B cell (primary cell): Measurements from ENCODE around the gene PEDS1. TPM values are rescaled to one million over a fixed set of nuclear protein-coding genes. Genes with fewer than 3 reads are reported as not detected.
A peak's percentile ranks its signal among the peaks of the same experiment; 100 is the strongest.

Experiments used
- ATAC-seq: fragments of 200-7000 bp; cut with Tn5 transposase; one replicate; pipeline ENCODE4 v1.10.0; 2021; ENCODE audit warnings: low read depth, mild to moderate bottlenecking, moderate number of reproducible peaks, moderate library complexity
- CTCF ChIA-PET: fragments of 350-600 bp; sonication (Branson Sonifier 250); formaldehyde crosslinking; loops from one replicate; lab custom pipeline; 2021; ENCODE audit warnings: antibody characterized with exemption, inconsistent platforms; lab: Charles Lee
- POLR2A ChIA-PET: fragments of 350-600 bp; sonication (Branson Sonifier 250); formaldehyde crosslinking; loops from one replicate; lab custom pipeline; 2021; ENCODE audit warnings: antibody characterized with exemption; lab: Charles Lee
- DNase-seq: peaks from one replicate; pipeline ENCODE4 v3.0.0; 2013
- H2AFZ ChIP-seq: 2 replicates; pipeline ENCODE4 v1.6.1; 2012; ENCODE audit warnings: mild to moderate bottlenecking, low read depth, low read length; ENCODE audit not compliant: insufficient read depth, poor library complexity, severe bottlenecking
- H3K27ac ChIP-seq, 2 donors: 1 replicate in 1 of 2; 2 replicates in 1 of 2; pipeline ENCODE4 v1.5.1; 2012 to 2013; ENCODE audit warnings: low read length in 2 of 2, mild to moderate bottlenecking in 2 of 2, moderate library complexity in 1 of 2
- H3K27me3 ChIP-seq, 4 experiments: fragments of 200-600 bp in 1 of 4; sonication (generic) in 1 of 4; replicated peaks in 1 of 4; 1 replicate in 2 of 4; 2 replicates in 2 of 4; pipeline versions ENCODE4 v1.6.1 to v1.7.0; 2013 to 2016; ENCODE audit warnings: low read length in 3 of 4, mild to moderate bottlenecking in 2 of 4, mixed read lengths in 1 of 4, moderate library complexity in 1 of 4; ENCODE audit not compliant: insufficient read depth in 4 of 4, control insufficient read depth in 3 of 4; ENCODE audit errors: control extremely low read depth in 1 of 4
- H3K36me3 ChIP-seq, 2 experiments: replicated peaks in 1 of 2; 1 replicate in 1 of 2; 2 replicates in 1 of 2; pipeline versions ENCODE4 v1.6.1 to v1.7.1; 2013; ENCODE audit warnings: low read length in 1 of 2; ENCODE audit not compliant: insufficient read depth in 2 of 2, control insufficient read depth in 1 of 2; ENCODE audit errors: control extremely low read depth in 1 of 2, extremely low read depth in 1 of 2
- H3K4me1 ChIP-seq, 2 donors: fragments of 200-600 bp in 1 of 2; sonication (generic) in 1 of 2; 1 replicate in 1 of 2; 2 replicates in 1 of 2; pipeline versions ENCODE4 v1.5.1 to v1.6.1; 2013 to 2017; ENCODE audit warnings: low read length in 2 of 2; ENCODE audit not compliant: control insufficient read depth in 2 of 2, insufficient read depth in 2 of 2
- H3K4me2 ChIP-seq: replicated peaks from 2 replicates; pipeline ENCODE3; 2012; ENCODE audit warnings: mild to moderate bottlenecking, low read depth, low read length; ENCODE audit not compliant: poor library complexity, severe bottlenecking
- H3K4me3 ChIP-seq, 5 experiments: fragments of 200-600 bp in 1 of 5; sonication (generic) in 1 of 5; 1 replicate in 3 of 5; 2 replicates in 2 of 5; pipeline versions ENCODE4 v1.5.1 to v1.7.0; 2011 to 2016; ENCODE audit warnings: low read length in 4 of 5, mild to moderate bottlenecking in 4 of 5, low read depth in 2 of 5, control low read depth in 1 of 5, moderate library complexity in 1 of 5; ENCODE audit not compliant: insufficient read depth in 1 of 5; ENCODE audit errors: control extremely low read depth in 1 of 5, extremely low read depth in 1 of 5
- H3K79me2 ChIP-seq: fragments of 200-600 bp; sonication (generic); one replicate; pipeline ENCODE4 v1.6.0; 2016; ENCODE audit warnings: low read length; ENCODE audit not compliant: control insufficient read depth, insufficient read depth
- H3K9ac ChIP-seq: fragments of 200-600 bp; sonication (generic); 2 replicates; pipeline ENCODE4 v1.6.1; 2017; ENCODE audit warnings: mild to moderate bottlenecking, low read length, moderate library complexity
- H3K9me3 ChIP-seq, 3 donors: one replicate each; pipeline versions ENCODE4 v1.6.1 to v1.7.1; 2013; ENCODE audit warnings: low read length in 2 of 3; ENCODE audit not compliant: control insufficient read depth in 2 of 3, insufficient read depth in 1 of 3; ENCODE audit errors: control extremely low read depth in 1 of 3
- H4K20me1 ChIP-seq: 2 replicates; pipeline ENCODE4 v1.6.0; 2012; ENCODE audit warnings: mild to moderate bottlenecking, low read length; ENCODE audit not compliant: insufficient read depth, control insufficient read depth, poor library complexity, severe bottlenecking
- H3K27ac Mint-ChIP-seq: one replicate; pipeline ENCODE4 v1.8.0; 2021; ENCODE audit warnings: mixed read lengths
- H3K27me3 Mint-ChIP-seq: one replicate; pipeline ENCODE4 v1.8.0; 2021; ENCODE audit warnings: mixed read lengths
- H3K4me1 Mint-ChIP-seq: one replicate; pipeline ENCODE4 v1.8.0; 2021; ENCODE audit warnings: mixed read lengths
- H3K4me3 Mint-ChIP-seq: one replicate; pipeline ENCODE4 v1.8.0; 2021; ENCODE audit warnings: mixed read lengths
- H3K9me3 Mint-ChIP-seq: one replicate; pipeline ENCODE4 v1.8.0; 2022; ENCODE audit warnings: mixed read lengths; ENCODE audit not compliant: insufficient read depth
- CTCF ChIP-seq: fragments of 200-600 bp; IDR thresholded peaks from one replicate; pipeline ENCODE4 v1.8.0; 2022; ENCODE audit warnings: antibody characterized with exemption, mild to moderate bottlenecking
- EZH2 ChIP-seq: IDR thresholded peaks from 2 replicates; pipeline ENCODE4 v1.6.1; 2012; ENCODE audit warnings: borderline replicate concordance, low read depth, mild to moderate bottlenecking, moderate library complexity, low read length; ENCODE audit not compliant: insufficient read depth, poor library complexity, severe bottlenecking
- WGBS: methylation state at CpG from one replicate; pipeline ENCODE4 v1.1.5; 2013; ENCODE audit warnings: missing lambda C conversion rate; ENCODE audit not compliant: insufficient coverage; 5-methylcytosine and 5-hydroxymethylcytosine counted together
- intact Hi-C: fragments of 100-400 bp; cut with micrococcal nuclease; formaldehyde crosslinking; loops from one replicate; pipeline ENCODE4 v1.10.0; 2022
- polyA plus RNA-seq: library from polyadenylated mRNA; depleted of rRNA; stranded (reverse); fragments of >200 nt; gene quantifications from 2 replicates; pipeline ENCODE4 v1.2.3, GENCODE V29; 2012
- total RNA-seq, 2 donors: library from RNA; stranded (reverse); fragments of 120-200 nt in 1 of 2; gene quantifications; 1 replicate in 1 of 2; 2 replicates in 1 of 2; pipeline versions ENCODE4 v1.2.3 to v1.2.4, GENCODE V29; 2013 to 2022

Gene PEDS1
- total and polyA plus RNA-seq, 2 donors (not counting 1 experiment from before 2014, with no cell fraction given): 11.2 to 38.7 TPM

GRCh38 chr20:50165684-50166554 is 12.4 kb upstream of the PEDS1 start:
- Histone ChIP-seq H3K79me2 (no peaks in the 10 kb centered on the region), H3K9me3 (peaks cover 0 to 5% (median 2%) of the 10 kb centered on the region in 3 donors), H3K9ac (peak overlapping the region; percentile 49), H3K4me3 (peak overlapping the region in 4 of 5 experiments; percentile 24 to 56 (median 47)), H3K36me3 (no peaks in the 10 kb centered on the region), H3K4me1 (peaks cover 9 to 10% of the 10 kb centered on the region in 2 donors), H3K27me3 (peaks cover 0 to 6% (median 2%) of the 10 kb centered on the region in 4 experiments), H3K4me2 (peak overlapping the region; percentile 73), H2AFZ (peak overlapping the region; percentile 74), H3K27ac (no peak overlapping the region), H4K20me1 (no peaks in the 10 kb centered on the region)
- ATAC-seq (peak; percentile 97), DNase-seq (peak; percentile 74)
- peak overlapping the region; percentile 70 for H3K27ac Mint-ChIP-seq
- WGBS: 7% methylated on average over 14 of the region's 20 CpGs
- CTCF ChIA-PET: interaction anchor here (0.7 to 10.2 kb wide), 9 partner anchors 8 to 299 kb away, joined by 3 to 297 read pairs (median 7); partner anchors contain the start of genes PEDS1 and UBE2V1
- H3K4me1 Mint-ChIP-seq: peaks cover 10% of the 10 kb centered on the region
- H3K4me3 Mint-ChIP-seq: peak overlapping the region; percentile 84
- H3K27me3 Mint-ChIP-seq: peaks cover 12% of the 10 kb centered on the region
- no peak for TF ChIP-seq EZH2
- TF ChIP-seq CTCF: no peak
- POLR2A ChIA-PET: interaction anchor here (0.6 to 1.3 kb wide), 2 partner anchors 12 to 306 kb away, joined by 3 to 10 read pairs; partner anchors contain the start of gene PEDS1
- H3K9me3 Mint-ChIP-seq: peaks cover 2% of the 10 kb centered on the region
- intact Hi-C loops: loop anchor here (1.0 to 5.0 kb wide), 2 partner anchors 13 to 229 kb away; partner anchors contain the start of genes PEDS1 and RNF114
